Breast epithelium (tissue), 4 donors: ENCODE results near the gene CYTH1. TPM values are rescaled to one million over a fixed set of nuclear protein-coding genes. Genes with fewer than 3 reads are reported as not detected.

Experiments used
- DNase-seq, 2 donors: peaks; one replicate each; pipeline ENCODE4 v3.0.0-alpha.2; 2019; ENCODE audit warnings: low spot score in 2 of 2
- H3K27ac ChIP-seq, 2 donors: fragments of 200-600 bp; sonication (generic) in 1 of 2; one replicate each; pipeline ENCODE4 v1.5.1; 2016 to 2019; ENCODE audit warnings: mild to moderate bottlenecking in 1 of 2
- H3K27me3 ChIP-seq, 2 donors: fragments of 200-600 bp; sonication (generic) in 1 of 2; one replicate each; pipeline versions ENCODE4 v1.5.1 to v1.6.0; 2017 to 2019; ENCODE audit warnings: control low read depth in 1 of 2, mild to moderate bottlenecking in 1 of 2
- H3K36me3 ChIP-seq: fragments of 200-600 bp; one replicate; pipeline ENCODE4 v1.5.1; 2019
- H3K4me1 ChIP-seq, 2 donors: fragments of 200-600 bp; sonication (generic); one replicate each; pipeline ENCODE4 v1.5.1; 2016 to 2019; ENCODE audit warnings: control low read depth in 1 of 2
- H3K4me3 ChIP-seq, 3 donors: fragments of 200-600 bp; sonication (generic); 1 replicate in 2 of 3; 2 replicates in 1 of 3; pipeline ENCODE4 v1.5.1; 2016 to 2019; ENCODE audit warnings: mild to moderate bottlenecking in 3 of 3, moderate library complexity in 2 of 3
- H3K9me3 ChIP-seq, 2 donors: fragments of 200-600 bp; sonication (generic) in 1 of 2; one replicate each; pipeline ENCODE4 v1.5.1; 2016 to 2019; ENCODE audit warnings: control low read depth in 1 of 2
- POLR2A ChIP-seq: fragments of 450-650 bp; IDR thresholded peaks from one replicate; pipeline ENCODE4 v1.6.1; 2016; ENCODE audit warnings: antibody characterized with exemption, mild to moderate bottlenecking, moderate library complexity
- POLR2AphosphoS5 ChIP-seq, 3 donors: sonication (generic); formaldehyde crosslinking; IDR thresholded peaks; one replicate each; pipeline ENCODE4 v1.6.1; 2017; ENCODE audit warnings: antibody characterized with exemption in 3 of 3
- intact Hi-C: fragments of 100-400 bp; cut with DNase I; formaldehyde crosslinking; loops from one replicate; pipeline ENCODE4 v1.15.1; 2023; ENCODE audit warnings: low total_unique reads
- total RNA-seq, 3 donors: library from RNA; depleted of rRNA; stranded (reverse); fragments of >200 nt; gene quantifications; one replicate each; pipeline ENCODE4 v1.1.0, GENCODE V29; 2016
- TF ChIP-seq, protein P1 (sequence below), 3 donors: fragments of 450-650 bp; IDR thresholded peaks; one replicate each; pipeline ENCODE4 v1.5.1; 2016 to 2017; ENCODE audit warnings: antibody characterized with exemption in 3 of 3, mild to moderate bottlenecking in 3 of 3, moderate library complexity in 3 of 3

Gene CYTH1
- total RNA-seq, 3 donors from 2014 or later, result 49.5 to 64.8 (median 50.7) TPM

GRCh38 chr17:78678222-78678557, 103.9 kb downstream of the CYTH1 start:
- H3K9me3 ChIP-seq, result no peaks in the 10 kb centered on the region
- no peak overlapping the region for H3K4me3 ChIP-seq
- H3K27me3 ChIP-seq, result no peaks in the 10 kb centered on the region
- no peak overlapping the region for H3K27ac ChIP-seq
- TF ChIP-seq POLR2A (no peak), POLR2AphosphoS5 (IDR thresholded peaks at IDR 0.05) (no peak)
- TF ChIP-seq, protein P1, sequence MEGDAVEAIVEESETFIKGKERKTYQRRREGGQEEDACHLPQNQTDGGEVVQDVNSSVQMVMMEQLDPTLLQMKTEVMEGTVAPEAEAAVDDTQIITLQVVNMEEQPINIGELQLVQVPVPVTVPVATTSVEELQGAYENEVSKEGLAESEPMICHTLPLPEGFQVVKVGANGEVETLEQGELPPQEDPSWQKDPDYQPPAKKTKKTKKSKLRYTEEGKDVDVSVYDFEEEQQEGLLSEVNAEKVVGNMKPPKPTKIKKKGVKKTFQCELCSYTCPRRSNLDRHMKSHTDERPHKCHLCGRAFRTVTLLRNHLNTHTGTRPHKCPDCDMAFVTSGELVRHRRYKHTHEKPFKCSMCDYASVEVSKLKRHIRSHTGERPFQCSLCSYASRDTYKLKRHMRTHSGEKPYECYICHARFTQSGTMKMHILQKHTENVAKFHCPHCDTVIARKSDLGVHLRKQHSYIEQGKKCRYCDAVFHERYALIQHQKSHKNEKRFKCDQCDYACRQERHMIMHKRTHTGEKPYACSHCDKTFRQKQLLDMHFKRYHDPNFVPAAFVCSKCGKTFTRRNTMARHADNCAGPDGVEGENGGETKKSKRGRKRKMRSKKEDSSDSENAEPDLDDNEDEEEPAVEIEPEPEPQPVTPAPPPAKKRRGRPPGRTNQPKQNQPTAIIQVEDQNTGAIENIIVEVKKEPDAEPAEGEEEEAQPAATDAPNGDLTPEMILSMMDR (IDR thresholded peaks at IDR 0.05), result no peak
- intact Hi-C loops, result no loop called here
- no peak for DNase-seq
- no peaks in the 10 kb centered on the region for H3K4me1 ChIP-seq
- peaks cover 11% of the 10 kb centered on the region for H3K36me3 ChIP-seq

DNA sequence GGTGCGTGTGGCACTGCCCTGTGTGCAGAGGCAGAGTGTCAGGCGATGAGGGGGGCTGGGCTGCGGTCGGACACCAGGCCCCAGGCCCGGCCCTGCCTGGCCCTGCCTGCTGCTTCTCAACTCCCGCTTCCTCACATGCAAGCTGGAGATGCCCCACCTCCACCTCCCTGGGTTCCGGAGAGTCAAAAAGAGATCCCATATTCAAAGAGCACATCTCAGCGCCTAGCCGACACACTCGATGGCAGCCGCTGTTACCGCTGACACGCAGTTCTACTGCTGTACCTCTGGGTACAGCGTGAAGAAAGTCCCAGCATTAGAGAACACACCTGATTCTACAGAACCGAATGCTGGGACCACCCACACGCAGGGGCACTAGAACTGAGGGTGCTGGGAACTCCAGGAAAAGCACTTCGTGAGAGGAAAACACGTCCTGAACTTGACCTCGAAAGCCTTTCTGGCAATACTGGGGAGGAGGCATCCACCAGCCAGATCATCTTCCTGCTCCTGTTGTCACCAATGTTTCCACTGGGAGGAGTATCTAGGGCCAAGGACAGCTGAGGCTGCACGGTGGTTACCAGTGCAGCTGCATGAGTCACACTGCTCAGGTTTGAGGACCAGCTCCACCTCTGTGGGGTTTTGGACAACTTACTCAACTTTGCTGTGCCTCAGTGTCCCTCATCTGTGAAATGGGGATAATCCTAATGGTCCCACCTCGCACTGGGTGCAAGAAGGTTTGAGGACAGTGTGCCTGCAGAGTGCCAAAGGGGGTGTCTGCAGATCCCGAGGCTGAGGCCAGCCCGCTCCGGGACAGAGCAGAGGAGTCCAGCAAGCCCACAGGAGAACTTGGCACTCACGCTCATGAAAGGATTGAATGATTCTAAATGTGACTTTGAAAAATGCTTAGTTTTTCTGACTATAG, 104.5 kb downstream of the CYTH1 start:
- DNase-seq, result no peak
- no peaks in the 10 kb centered on the region for H3K4me1 ChIP-seq
- no peaks in the 10 kb centered on the region for H3K9me3 ChIP-seq
- H3K27ac ChIP-seq, result no peak overlapping the region
- H3K4me3 ChIP-seq, result no peak overlapping the region
- intact Hi-C loops, result no loop called here
- H3K27me3 ChIP-seq, result no peaks in the 10 kb centered on the region
- H3K36me3 ChIP-seq, result peaks cover 11% of the 10 kb centered on the region
- TF ChIP-seq POLR2A (no peak), POLR2AphosphoS5 (IDR thresholded peaks at IDR 0.05) (no peak)
- TF ChIP-seq, protein P1 (IDR thresholded peaks at IDR 0.05), result no peak

GRCh38 chr17:78676412-78677302, 105.4 kb downstream of the CYTH1 start:
- intact Hi-C loops, result no loop called here
- no peak for DNase-seq
- Histone ChIP-seq H3K4me1 (no peaks in the 10 kb centered on the region), H3K9me3 (no peaks in the 10 kb centered on the region), H3K4me3 (no peak overlapping the region), H3K27ac (no peak overlapping the region), H3K27me3 (no peaks in the 10 kb centered on the region), H3K36me3 (peaks cover 11% of the 10 kb centered on the region)
- no peak for TF ChIP-seq POLR2A
- TF ChIP-seq, protein P1 (IDR thresholded peaks at IDR 0.05), result no peak
- no peak for TF ChIP-seq POLR2AphosphoS5 (IDR thresholded peaks at IDR 0.05)

DNA sequence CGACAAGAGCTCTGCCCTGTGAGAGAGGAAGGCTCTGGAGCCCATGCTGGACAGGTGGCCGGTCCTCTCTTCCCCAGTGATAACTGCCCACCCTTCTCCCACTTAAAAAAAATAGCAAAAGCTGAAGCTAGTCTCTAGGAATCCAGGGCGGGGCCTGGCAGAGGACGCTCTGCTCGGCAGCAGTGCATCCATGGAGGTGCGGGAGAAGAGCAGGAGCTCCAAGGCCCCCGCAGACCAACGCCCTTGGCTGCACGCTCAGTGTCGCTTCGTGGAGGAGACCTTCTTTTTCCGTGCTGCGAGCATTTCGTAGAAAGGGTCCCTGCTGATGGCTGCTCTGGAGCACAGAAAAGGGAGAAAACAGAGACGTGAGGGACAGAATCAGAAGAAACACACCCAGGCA, 106.2 kb downstream of the CYTH1 start:
- intact Hi-C loops, result no loop called here
- peaks cover 11% of the 10 kb centered on the region for H3K36me3 ChIP-seq

More for the DNA sequence above, 106.2 kb downstream of the CYTH1 start:
- Histone ChIP-seq H3K9me3 (no peaks in the 10 kb centered on the region), H3K27ac (no peak overlapping the region), H3K27me3 (no peaks in the 10 kb centered on the region), H3K4me3 (no peak overlapping the region), H3K4me1 (no peaks in the 10 kb centered on the region)
- TF ChIP-seq POLR2AphosphoS5 (IDR thresholded peaks at IDR 0.05) (no peak), POLR2A (no peak)
- TF ChIP-seq, protein P1 (IDR thresholded peaks at IDR 0.05), result no peak
- no peak for DNase-seq
